IMR-90 (cell line): ENCODE measurements around the gene SYNPO2. TPM values are rescaled to one million over a fixed set of nuclear protein-coding genes. Genes with fewer than 3 reads are reported as not detected.

Experiments
- ATAC-seq: fragments of 200-7000 bp; cut with Tn5 transposase; 2 replicates; pipeline ENCODE4 v1.9.1; 2020; ENCODE audit warnings: low read depth, mild to moderate bottlenecking, moderate library complexity
- BruUV-seq: library from RNA; stranded (reverse); fragments of 400-500 nt; replicated peaks from 2 replicates; lab custom pipeline; 2021; lab: Mats Ljungman, UMichigan
- CTCF ChIA-PET: fragments of 300-600 bp; formaldehyde crosslinking; extraction: SDS; loops from one replicate; lab custom pipeline; 2021; ENCODE audit warnings: antibody characterized with exemption; lab: Yijun Ruan, JAX
- POLR2A ChIA-PET: fragments of 300-600 bp; sonication (Branson Sonifier 250); formaldehyde crosslinking; loops from one replicate; lab custom pipeline; 2022; ENCODE audit warnings: antibody characterized with exemption; ENCODE audit not compliant: unreplicated experiment; lab: Charles Lee
- DNase-seq: peaks from one replicate; pipeline ENCODE4 v3.0.0; 2013
- H2AFZ ChIP-seq: replicated peaks from 2 replicates; pipeline ENCODE3; 2013; ENCODE audit warnings: low read length, mild to moderate bottlenecking; ENCODE audit not compliant: poor library complexity
- H2AK5ac ChIP-seq: 2 replicates; pipeline ENCODE4 v1.6.1; 2013; ENCODE audit warnings: low read depth, low read length, inconsistent platforms
- H2AK9ac ChIP-seq: replicated peaks from 2 replicates; pipeline ENCODE3; 2013; ENCODE audit warnings: mild to moderate bottlenecking, low read depth, low read length, moderate library complexity; ENCODE audit not compliant: poor library complexity
- H2BK120ac ChIP-seq: 2 replicates; pipeline ENCODE4 v1.6.1; 2013; ENCODE audit warnings: low read depth, low read length, inconsistent platforms
- H2BK15ac ChIP-seq: 3 replicates; pipeline ENCODE4 v1.6.1; 2013; ENCODE audit warnings: low read depth, low read length, inconsistent platforms
- H2BK20ac ChIP-seq: 2 replicates; pipeline ENCODE4 v1.6.1; 2013; ENCODE audit warnings: low read depth, mild to moderate bottlenecking, inconsistent platforms, low read length, moderate library complexity
- H2BK5ac ChIP-seq: 2 replicates; pipeline ENCODE4 v1.6.1; 2013; ENCODE audit warnings: mild to moderate bottlenecking, low read depth, low read length, inconsistent platforms; ENCODE audit not compliant: poor library complexity, severe bottlenecking
- H3K14ac ChIP-seq: replicated peaks from 2 replicates; pipeline ENCODE4 v1.6.1; 2013; ENCODE audit warnings: low read depth, low read length, inconsistent platforms
- H3K18ac ChIP-seq: 2 replicates; pipeline ENCODE4 v1.6.1; 2013; ENCODE audit warnings: low read depth, low read length, control low read depth
- H3K23ac ChIP-seq: 2 replicates; pipeline ENCODE4 v1.6.1; 2013; ENCODE audit warnings: low read depth, low read length, inconsistent platforms
- H3K27ac ChIP-seq: 2 replicates; pipeline ENCODE4 v1.5.1; 2013; ENCODE audit warnings: mild to moderate bottlenecking, control low read depth, low read length; ENCODE audit not compliant: insufficient read depth
- H3K27me3 ChIP-seq: 2 replicates; pipeline ENCODE4 v1.6.1; 2013; ENCODE audit warnings: low read length; ENCODE audit not compliant: control insufficient read depth, insufficient read depth
- H3K36me3 ChIP-seq: 2 replicates; pipeline ENCODE4 v1.6.1; 2013; ENCODE audit warnings: low read length, mixed read lengths; ENCODE audit not compliant: control insufficient read depth, insufficient read depth
- H3K4ac ChIP-seq: 2 replicates; pipeline ENCODE4 v1.6.1; 2013; ENCODE audit warnings: low read depth, low read length, inconsistent platforms
- H3K4me1 ChIP-seq: 2 replicates; pipeline ENCODE4 v1.6.1; 2013; ENCODE audit warnings: low read length, mixed read lengths; ENCODE audit not compliant: control insufficient read depth, insufficient read depth
- H3K4me2 ChIP-seq: 2 replicates; pipeline ENCODE4 v1.6.1; 2013; ENCODE audit warnings: low read depth, mild to moderate bottlenecking, control low read depth, low read length, moderate library complexity
- H3K4me3 ChIP-seq: 2 replicates; pipeline ENCODE4 v1.5.1; 2013; ENCODE audit warnings: low read depth, mild to moderate bottlenecking, control low read depth, low read length, moderate library complexity; ENCODE audit not compliant: insufficient read depth
- H3K56ac ChIP-seq: 2 replicates; pipeline ENCODE4 v1.6.1; 2013; ENCODE audit warnings: low read length, inconsistent platforms; ENCODE audit not compliant: insufficient read depth; ENCODE audit errors: extremely low read depth
- H3K79me1 ChIP-seq, 2 experiments: 2 replicates each; pipeline ENCODE4 v1.6.1; 2013; ENCODE audit warnings: low read length in 2 of 2, inconsistent platforms in 1 of 2, low read depth in 1 of 2
- H3K9ac ChIP-seq: 2 replicates; pipeline ENCODE4 v1.6.1; 2013; ENCODE audit warnings: low read depth, low read length, control low read depth
- H3K9me1 ChIP-seq: 2 replicates; pipeline ENCODE4 v1.6.1; 2013; ENCODE audit warnings: low read length, inconsistent platforms; ENCODE audit not compliant: insufficient read depth
- H3K9me3 ChIP-seq: 2 replicates; pipeline ENCODE4 v1.6.1; 2013; ENCODE audit warnings: low read length; ENCODE audit not compliant: control insufficient read depth, insufficient read depth
- H4K20me1 ChIP-seq: 2 replicates; pipeline ENCODE4 v1.6.1; 2013; ENCODE audit warnings: low read length, inconsistent platforms; ENCODE audit not compliant: insufficient read depth
- H4K5ac ChIP-seq: 2 replicates; pipeline ENCODE4 v1.6.1; 2013; ENCODE audit warnings: mild to moderate bottlenecking, low read depth, low read length, control low read depth
- H4K8ac ChIP-seq, 2 experiments: 2 replicates each; pipeline ENCODE4 v1.6.1; 2013; ENCODE audit warnings: low read depth in 2 of 2, low read length in 2 of 2, control low read depth in 1 of 2, inconsistent platforms in 1 of 2
- H4K91ac ChIP-seq: 2 replicates; pipeline ENCODE4 v1.6.1; 2013; ENCODE audit warnings: low read depth, low read length, inconsistent platforms; ENCODE audit not compliant: insufficient read depth
- CEBPB ChIP-seq: IDR thresholded peaks from 2 replicates; pipeline ENCODE4 v1.6.1; 2012; ENCODE audit warnings: low read depth, low read length, improper control_type of control experiment
- CHD1 ChIP-seq: IDR thresholded peaks from 2 replicates; pipeline ENCODE4 v1.6.1; 2012; ENCODE audit warnings: low read depth, low read length, improper control_type of control experiment
- FOS ChIP-seq: fragments of 150-350 bp; IDR thresholded peaks from 2 replicates; pipeline ENCODE4 v1.6.1; 2016; ENCODE audit warnings: low read depth, low read length
- MAZ ChIP-seq: IDR thresholded peaks from 2 replicates; pipeline ENCODE4 v1.6.1; 2012; ENCODE audit warnings: low read depth, mild to moderate bottlenecking, low read length, improper control_type of control experiment, moderate library complexity, borderline replicate concordance
- MXI1 ChIP-seq: IDR thresholded peaks from 2 replicates; pipeline ENCODE4 v1.6.1; 2012; ENCODE audit warnings: low read depth, mild to moderate bottlenecking, low read length, moderate library complexity, borderline replicate concordance
- NFE2L2 ChIP-seq: fragments of 150-350 bp; IDR thresholded peaks from 2 replicates; pipeline ENCODE4 v1.6.1; 2016; ENCODE audit warnings: low read depth, mild to moderate bottlenecking, low read length
- WGBS, 2 experiments: methylation state at CpG; one replicate each; pipeline versions ENCODE4 v1.1.5 to v1.1.7; 2013; ENCODE audit warnings: missing lambda C conversion rate in 2 of 2; ENCODE audit not compliant: insufficient read length in 1 of 2; ENCODE audit errors: extremely low coverage in 2 of 2; 5-methylcytosine and 5-hydroxymethylcytosine counted together
- dilution Hi-C: fragments of 300-500 bp; cut with HindIII; formaldehyde crosslinking; loops from one replicate; pipeline ENCODE4 v1.14.3; 2018; ENCODE audit warnings: low sequenced_read_pairs; ENCODE audit not compliant: unreplicated experiment
- in situ Hi-C: fragments of 300-500 bp; cut with MboI; formaldehyde crosslinking; loops from 3 replicates; pipeline ENCODE4 v1.14.3; 2019; ENCODE audit warnings: low sequenced_read_pairs, inconsistent platforms, mixed read lengths
- intact Hi-C: fragments of 100-400 bp; cut with micrococcal nuclease; formaldehyde crosslinking; loops from 2 replicates; pipeline ENCODE4 v1.10.0; 2022
- polyA plus RNA-seq, 3 experiments: library from polyadenylated mRNA; depleted of rRNA; stranded (reverse); fragments of >200 nt; gene quantifications; 2 replicates each; pipeline ENCODE4 v1.2.3, GENCODE V29; 2012; ENCODE audit warnings: low replicate concordance in 1 of 3
- total RNA-seq: library from RNA; depleted of rRNA; stranded (reverse); fragments of >200 nt; gene quantifications from 2 replicates; pipeline ENCODE4 v1.2.3, GENCODE V29; 2012

The SYNPO2 gene
- total and polyA plus RNA-seq, 2 of the 4 experiments (the other 2 are of a cell fraction) = 0.99 to 1.8 TPM

- H3K79me1 ChIP-seq = no peaks in the 10 kb centered on the region
- in situ Hi-C loops (no loop called here), dilution Hi-C loops (no loop called here), intact Hi-C loops (loop anchor here (2.0 kb wide), 1 partner anchor 21 kb away; no protein-coding TSS in a partner anchor)
- H3K4me3 ChIP-seq = no peak overlapping the region
- H2BK15ac ChIP-seq = peak overlapping the region; percentile 96; the same call in 2 of the 3 replicates
- H4K91ac ChIP-seq = peak overlapping the region; percentile 89
- CTCF ChIA-PET = no interaction called here
- DNase-seq (no peak), ATAC-seq (no peak)
- no peaks in the 10 kb centered on the region for H3K27me3 ChIP-seq
- no peak overlapping the region for H3K23ac ChIP-seq
- no peak overlapping the region for H2AK9ac ChIP-seq
- peak overlapping the region; percentile 74; the same call in 1 of the 2 replicates for H3K18ac ChIP-seq
- no peak overlapping the region for H2AFZ ChIP-seq
- no peak overlapping the region for H3K4me2 ChIP-seq
- H3K36me3 ChIP-seq = no peaks in the 10 kb centered on the region
- BruUV-seq = no TSS peak
- H4K5ac ChIP-seq = no peak overlapping the region; the same call in 1 of the 2 replicates
- peak overlapping the region; percentile 84 for H2BK120ac ChIP-seq
- peak overlapping the region; percentile 83 for H2AK5ac ChIP-seq
- POLR2A ChIA-PET = interaction anchor here (0.7 to 1.0 kb wide), 2 partner anchors 21 to 107 kb away, joined by 3 to 6 read pairs; no protein-coding TSS in a partner anchor
- H3K14ac ChIP-seq = peak overlapping the region; percentile 43; the same call in 1 of the 2 replicates
- no peaks in the 10 kb centered on the region for H3K9me3 ChIP-seq
- peaks cover 25% of the 10 kb centered on the region for H3K4me1 ChIP-seq
- H3K27ac ChIP-seq = no peak overlapping the region
- TF ChIP-seq MXI1 = no peak
- TF ChIP-seq CHD1 = no peak
- no peak for TF ChIP-seq CEBPB
- TF ChIP-seq NFE2L2 = no peak
- TF ChIP-seq MAZ = no peak
- TF ChIP-seq FOS = no peak
- H4K8ac ChIP-seq = peak overlapping the region; percentile 49 to 87
- peak overlapping the region; percentile 79 for H3K4ac ChIP-seq
- H3K9ac ChIP-seq = no peak overlapping the region
- H2BK5ac ChIP-seq = peak overlapping the region; percentile 47
- peak overlapping the region; percentile 80 for H2BK20ac ChIP-seq
- no peaks in the 10 kb centered on the region for H4K20me1 ChIP-seq
- H3K56ac ChIP-seq = no peak overlapping the region
- WGBS, 2 experiments = 100% methylated on average over 1 of the region's 4 CpGs; no CpG with 5 or more reads in 1 of the 2 experiments
- no peaks in the 10 kb centered on the region for H3K9me1 ChIP-seq
These were observed 107.2 kb downstream of the SYNPO2 start for GRCh38 chr4:118995693-118996391.
